GM18907 (cell line): ENCODE measurements around the gene BUD13.

Experiments used
- ATAC-seq: cut with Tn5 transposase; IDR thresholded peaks from one replicate; pipeline ENCODE4 v1.9.1; 2021; ENCODE audit warnings: mild to moderate bottlenecking, moderate library complexity; ENCODE audit not compliant: unreplicated experiment

The BUD13 gene

DNA sequence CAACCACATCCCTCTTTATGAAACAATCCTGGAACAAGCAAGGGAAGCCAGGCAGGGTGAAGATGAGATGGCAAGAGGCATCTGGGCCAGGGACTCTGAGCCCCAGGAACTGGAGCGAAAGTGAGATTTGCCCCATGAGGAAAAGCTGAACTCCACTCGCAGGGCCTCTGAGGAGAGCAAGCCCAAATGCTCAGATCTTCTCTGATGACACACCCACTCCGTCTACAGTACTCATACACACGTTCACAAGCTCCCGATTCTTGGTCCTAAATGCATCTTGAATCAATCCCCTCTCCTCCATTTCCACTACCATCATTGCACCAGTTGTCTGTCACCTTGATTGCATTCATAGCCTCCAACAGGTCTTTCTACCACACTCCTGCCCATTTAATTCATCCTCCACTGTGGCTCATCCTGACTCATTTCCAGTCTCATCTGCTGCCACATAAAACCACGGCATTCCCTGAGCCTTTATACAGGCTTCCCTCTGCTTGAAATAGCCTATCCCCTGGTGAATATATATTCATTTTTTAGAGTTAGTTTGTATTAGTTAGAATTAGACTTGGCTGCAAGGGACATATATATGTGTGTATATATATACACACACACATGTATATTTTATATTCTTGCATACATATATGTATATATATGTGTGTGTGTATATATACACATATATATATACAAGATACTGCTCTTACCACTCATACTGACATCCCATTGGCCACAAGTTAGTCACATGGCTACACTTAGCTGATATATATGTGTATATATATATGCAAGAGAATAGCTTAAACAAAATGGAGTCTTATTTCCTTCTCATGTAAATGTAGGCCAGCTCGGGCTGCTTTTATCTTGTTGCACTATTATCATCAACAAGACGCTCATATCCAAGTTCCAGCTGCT lies 20.3 kb upstream of the BUD13 start:
- no peak for ATAC-seq

DNA sequence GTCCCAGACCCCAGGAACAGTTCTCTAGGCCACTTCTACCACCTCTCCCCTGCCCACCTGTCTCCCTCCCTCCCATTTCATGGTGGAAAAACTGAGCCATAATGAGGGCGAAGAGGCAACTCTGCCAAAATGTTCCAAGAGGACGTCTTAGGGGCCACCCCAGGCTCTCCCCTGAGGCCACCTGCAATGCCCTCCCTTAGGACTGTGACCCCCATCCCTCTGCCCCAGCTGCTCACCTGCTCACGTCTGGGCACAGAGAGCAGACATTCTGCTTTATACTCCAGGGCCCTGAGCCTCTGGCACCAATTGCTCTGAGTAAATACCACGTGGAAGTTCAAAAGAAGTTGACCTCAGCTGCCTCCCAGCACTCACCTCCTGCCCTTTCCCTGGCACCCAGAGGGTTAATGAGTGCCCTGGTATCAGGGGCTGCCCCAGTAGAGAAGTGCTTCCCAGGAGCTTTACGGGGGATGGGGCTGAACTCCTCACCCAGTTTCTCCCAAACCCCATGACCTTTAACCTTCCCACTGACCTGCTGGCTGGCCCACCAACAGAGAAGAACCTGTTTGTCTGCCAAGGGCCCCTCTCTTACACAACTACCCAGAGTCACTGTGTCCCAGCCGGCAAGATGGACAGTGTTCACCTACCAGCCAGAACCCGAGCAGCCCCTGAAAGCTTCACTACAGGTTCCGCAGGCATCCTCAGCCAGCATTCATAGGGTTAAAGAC lies 19.5 kb upstream of the BUD13 start:
- ATAC-seq, result no peak

DNA sequence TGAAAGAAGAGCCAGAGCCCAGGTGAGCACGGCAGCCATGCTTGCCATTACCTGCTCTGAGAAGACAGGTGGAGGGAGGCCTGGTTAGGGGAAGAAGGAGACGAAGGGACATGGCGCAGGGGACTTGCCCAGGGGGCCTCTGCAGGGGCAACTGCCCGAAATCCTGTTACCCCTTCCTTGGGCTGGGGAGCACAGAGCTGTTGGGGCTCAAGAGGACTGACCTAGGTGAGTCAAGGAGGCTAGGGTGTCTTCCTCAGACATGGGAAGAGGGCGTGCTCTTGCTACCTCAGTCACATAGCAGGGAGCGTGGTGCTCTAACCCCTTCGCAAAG lies 19.0 kb upstream of the BUD13 start, which contains the start of gene APOA5:
TSS of gene APOA5 (minus strand) at position 67 of the 331 bp plus-strand sequence. CDS start at position 48, 19 bp downstream.
- ATAC-seq, result no peak

DNA sequence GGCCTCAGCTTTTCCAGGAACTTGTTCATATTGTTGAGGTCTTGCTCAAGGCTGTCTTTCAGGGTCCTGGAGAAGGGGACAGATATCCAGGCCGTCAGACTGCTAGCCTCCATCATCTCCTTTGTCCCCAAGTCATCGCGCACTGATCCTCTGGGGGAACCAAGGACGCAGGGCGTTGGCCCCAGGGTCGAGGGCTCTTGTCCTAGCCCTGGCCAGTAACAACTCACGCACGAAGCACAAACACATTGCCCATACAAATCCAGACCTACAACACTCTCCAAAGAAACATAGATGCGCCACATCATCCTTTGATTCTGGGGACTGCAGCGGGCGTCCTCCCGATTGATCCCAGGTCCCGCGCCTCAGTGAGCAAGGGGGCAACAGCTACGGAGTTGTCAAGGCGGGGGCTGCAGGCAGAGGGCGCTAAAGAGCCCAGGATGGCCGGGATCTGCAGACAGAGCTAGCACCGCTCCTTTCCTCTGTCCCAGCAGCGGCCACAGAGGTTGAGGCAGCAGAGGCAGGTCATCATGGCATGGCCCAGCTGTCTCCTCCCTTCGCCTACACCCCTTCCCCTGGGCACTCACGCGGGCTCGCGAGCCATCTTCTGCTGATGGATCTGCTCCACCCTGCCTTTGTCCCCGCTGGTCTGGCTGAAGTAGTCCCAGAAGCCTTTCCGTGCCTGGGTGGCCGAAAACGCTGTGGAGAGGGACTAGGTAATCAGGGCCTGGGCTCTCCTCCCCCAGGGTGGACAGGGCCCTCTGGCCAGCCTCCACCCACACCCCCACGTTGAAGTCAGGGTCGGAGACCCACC lies 18.4 kb upstream of the BUD13 start:
- no peak for ATAC-seq

DNA sequence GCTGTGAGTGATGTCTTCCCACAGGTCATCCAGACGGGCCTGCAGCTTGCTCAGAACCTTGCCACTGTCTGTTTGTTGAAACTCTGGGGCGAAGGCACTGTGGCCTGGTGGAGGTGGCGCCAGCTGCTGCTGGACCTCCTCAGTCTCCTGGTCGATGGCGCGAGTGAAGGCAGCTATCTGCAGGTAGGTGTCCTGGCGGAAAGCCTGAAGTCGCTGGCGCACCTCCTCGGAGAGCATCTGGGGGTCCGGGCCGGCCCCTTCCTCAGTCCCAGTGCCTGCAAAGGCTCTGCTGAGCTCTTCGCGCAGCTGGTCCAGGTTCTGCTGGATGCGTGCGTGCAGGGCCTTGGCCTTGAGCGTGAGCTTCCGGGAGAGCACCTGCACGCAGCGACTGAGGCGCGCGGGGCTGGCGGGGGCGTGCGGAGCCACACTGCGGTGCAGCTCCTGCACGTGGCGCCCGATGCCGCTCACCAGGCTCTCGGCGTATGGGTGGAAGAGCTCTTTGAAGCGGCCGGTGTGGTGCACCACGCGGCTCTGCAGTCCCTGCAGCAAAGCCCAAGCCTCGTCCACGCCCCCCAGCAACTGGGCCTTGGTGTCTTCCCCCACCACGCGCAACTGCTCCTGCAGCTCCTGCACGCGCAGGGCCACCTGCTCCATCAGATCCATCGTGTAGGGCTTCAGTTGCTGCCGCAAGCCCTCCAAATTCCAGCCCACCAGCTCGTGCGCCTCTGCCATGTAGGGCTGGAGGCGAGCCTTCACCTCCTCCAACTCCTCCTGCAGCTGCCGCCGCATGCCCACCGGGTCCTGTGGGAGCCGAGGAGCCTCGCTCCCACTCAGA lies 17.6 kb upstream of the BUD13 start:
- ATAC-seq, result no peak

DNA sequence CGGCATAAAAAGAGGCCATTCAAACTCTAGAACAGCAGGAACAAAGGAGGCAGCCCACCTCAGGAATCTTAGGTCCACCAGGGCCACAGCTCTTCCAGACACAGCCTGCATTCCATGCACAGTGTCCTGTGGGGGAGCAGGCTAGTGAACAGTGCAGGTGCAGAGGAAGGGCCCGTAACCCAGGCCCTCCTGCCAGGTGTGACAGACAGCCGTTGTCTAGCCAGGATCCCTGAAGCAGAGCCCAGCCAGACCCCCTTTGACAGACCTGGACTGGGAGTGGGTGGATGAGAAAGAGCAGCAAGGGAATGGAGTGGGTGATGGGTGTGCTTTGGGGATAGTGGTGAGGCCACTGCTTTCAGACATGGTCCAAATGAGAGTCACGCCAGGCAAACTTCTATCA lies 16.2 kb upstream of the BUD13 start:
- no peak for ATAC-seq

DNA sequence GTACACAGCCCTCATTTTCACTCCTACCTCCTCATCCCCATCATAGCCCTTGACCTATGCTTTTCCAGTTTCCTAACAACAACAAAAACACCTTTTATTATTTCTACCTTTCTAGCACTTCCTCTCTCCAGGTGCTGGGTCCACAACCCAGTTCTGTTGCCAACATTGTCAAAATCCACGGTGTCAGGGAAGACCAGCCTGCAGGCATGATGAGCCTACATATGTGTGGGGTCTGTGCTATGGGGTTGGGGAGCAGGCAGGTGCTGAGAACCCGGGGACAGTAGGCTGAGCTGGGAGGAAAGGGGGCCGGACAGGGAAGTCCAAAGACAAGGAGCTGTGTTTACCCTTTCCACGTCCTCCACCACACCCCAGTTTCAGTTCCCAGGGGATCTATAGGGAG lies 15.7 kb upstream of the BUD13 start:
- no peak for ATAC-seq

DNA sequence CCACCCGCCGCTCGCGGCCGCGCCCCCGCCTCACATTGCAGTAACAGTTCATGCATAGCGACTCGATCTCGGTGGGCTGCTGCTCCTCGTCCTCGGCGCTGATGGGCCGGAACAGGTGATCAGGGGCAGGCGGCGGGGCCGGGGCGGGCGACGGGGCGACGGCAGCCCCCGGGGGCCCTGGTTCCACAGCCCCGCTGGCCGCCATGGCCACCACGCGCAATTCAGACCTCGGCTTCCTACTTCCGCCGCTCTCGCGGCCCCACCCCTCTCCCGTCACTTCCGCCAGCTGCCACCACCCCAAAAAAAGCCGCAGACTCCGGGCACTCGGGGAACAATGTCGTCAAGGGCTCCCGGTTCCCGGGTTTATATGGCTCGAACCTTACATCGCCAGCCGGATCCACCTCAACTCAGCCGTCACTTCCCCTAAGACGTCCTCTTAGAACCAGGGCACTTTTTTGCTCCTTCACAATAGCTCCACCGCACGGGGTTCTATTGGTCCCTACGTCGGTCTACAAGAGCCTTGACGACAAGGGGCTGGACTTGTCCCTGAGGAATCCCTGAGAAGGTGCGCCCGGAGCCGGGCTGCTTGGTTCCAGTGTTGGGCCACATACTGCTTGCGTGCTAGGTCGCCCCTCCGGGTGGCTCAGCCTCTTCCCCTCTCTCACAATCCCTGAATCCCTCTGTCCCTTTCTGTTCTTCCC lies 15.1 kb upstream of the BUD13 start, which contains the start of gene ZPR1:
TSS of gene ZPR1 (minus strand) at position 238 of the 701 bp plus-strand sequence. CDS start at position 205, 33 bp downstream.
- ATAC-seq, result peak; percentile 87

DNA sequence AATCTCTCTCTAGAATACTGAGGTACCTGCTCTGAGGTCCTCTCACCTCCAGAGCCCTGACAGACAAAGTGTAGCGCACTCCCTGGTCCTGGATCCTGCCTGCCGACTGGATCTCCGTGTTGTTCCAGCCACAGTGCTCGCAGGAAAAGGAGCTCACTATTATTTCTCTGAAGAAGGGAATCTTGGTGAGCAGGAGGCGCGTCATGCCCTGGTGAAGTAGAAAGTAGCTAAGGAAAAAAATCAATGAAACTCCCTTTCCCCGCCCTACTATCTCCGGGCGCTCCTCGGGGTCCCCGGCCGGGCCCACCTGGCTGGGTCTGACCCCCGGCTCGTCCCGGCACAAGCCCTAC lies 14.6 kb upstream of the BUD13 start:
- no peak for ATAC-seq

DNA sequence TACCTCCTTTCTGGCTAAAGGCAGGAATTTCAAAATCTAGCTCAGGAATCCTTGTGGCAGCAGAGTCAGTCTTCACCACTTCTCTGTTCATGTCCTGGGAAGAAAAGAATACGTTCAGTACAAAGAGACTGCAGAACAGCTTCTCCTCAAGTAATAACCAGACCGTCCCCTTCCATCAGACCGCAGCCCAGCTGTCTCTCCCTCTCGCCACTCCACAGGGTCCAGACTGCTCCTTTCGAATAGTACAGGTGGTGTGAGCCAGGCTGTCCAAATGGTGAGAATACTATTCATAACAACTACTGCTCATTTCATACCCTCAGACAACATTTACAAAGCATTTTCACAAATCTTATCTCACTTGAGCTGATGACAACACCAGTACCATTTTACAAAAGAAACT lies 14.2 kb upstream of the BUD13 start:
- no peak for ATAC-seq

DNA sequence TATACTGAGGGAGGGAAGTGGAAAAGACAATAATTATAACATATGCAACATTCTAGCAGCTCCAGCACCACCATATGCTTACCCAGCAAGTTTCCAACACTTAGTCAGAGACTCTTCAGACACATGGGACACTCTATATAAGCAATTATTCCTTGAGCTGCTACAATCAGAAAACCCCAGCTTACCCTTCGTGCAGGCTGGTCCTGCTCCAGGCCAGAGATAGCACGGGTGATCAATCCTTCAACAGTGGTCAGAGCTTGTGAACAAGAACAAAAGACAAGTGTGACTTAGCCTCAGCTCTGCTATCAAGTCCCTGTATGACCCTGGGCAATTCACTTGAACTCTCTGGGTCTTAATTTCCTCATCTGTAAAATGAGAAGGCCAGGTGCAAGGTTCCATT lies 13.5 kb upstream of the BUD13 start:
- no peak for ATAC-seq

DNA sequence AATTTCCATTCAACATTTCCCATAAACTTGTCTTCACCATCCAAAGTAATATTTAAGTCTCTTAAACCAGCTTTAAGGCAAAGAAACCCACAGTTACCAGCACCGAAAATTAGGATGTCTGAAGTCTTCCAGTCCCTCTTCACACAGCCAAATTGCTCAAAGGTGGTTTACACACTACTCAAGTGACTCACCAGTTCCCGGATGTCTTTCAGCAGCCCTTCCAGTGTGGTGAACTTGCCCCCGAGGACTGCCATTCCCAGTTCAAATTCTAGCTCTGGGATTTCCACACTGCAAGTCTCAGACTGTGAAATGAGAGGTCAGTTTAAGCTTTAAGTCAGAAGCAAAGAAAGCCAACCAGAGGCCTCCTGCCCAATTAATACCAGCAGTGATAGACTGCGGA lies 9.9 kb upstream of the BUD13 start:
- no peak for ATAC-seq

DNA sequence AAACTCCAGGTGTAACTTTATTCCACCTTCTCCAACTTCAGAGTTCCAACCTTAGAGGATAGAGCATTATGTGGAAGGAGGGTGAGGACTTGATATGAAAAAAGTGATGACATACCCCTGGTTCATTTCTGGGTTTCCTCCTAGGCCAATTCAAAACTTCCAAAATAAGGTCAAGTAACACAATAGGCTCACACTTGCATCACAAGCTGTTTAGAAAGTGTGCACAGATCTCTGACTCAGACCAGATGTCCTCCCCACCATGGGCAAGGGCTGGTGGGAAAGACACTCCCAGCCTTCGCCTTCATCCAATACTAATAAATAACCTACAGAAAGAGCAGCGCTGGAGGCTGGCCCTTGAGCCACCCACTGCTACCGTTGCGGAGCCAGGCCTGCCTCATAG lies 5.8 kb upstream of the BUD13 start:
- no peak for ATAC-seq

DNA sequence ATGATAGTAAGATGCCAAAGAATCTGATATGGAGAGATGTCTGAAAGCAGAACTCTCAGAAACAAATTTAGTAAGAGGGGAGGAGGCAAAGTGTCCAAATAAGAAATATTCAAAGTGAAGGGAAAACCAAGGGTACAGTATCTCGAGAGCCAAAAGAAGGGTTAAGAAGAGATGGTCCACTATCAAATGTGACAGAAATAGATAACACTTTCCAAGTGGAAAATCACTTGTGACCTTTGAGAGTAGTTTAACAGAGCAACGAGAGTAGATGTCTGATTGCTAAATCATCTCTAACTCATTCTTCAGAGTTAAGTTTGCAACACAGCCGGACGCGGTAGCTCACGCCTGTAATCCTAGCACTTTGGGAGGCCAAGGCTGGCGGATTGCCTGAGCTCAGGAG lies 4.3 kb upstream of the BUD13 start:
- no peak for ATAC-seq

DNA sequence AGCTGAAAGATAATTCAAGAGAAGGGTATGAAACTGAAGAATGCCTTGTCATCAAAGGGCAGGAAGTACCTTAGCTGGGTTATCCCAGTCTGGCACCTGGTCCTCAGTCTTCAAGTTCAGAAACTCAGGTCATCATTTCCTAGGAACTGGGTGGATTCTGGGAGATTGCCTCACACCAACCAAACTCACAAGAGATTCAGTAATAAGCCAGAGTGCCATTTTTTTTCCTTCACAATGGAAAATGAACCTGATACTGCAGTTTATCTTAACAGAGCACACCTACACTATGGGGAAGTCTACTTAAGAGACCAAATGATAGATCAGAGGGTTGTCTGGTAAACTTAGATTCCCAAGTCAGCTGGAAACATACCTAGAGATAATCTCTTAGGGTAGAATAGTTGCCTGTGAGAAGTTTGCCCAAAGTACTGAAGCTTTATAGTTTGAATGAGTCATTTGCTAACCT lies 3.8 kb upstream of the BUD13 start:
- no peak for ATAC-seq

DNA sequence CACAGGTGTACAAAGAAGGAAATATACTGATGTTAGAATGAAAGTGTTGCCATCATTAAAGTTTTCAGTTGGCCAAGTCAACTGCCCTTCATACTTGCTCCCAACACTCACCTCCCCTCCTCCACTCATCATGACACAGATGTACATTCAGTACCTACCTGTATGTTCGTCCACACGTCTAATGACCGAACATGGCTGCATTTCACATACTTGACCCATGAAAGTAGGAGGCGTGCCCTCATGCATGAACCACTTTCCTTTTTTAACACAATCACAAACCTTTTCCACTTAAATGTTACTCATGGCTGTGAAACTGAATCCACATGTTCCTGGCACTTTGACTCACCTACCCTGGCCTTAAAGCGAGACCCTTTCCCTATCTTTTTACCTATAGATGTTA lies 3.2 kb upstream of the BUD13 start:
- no peak for ATAC-seq

DNA sequence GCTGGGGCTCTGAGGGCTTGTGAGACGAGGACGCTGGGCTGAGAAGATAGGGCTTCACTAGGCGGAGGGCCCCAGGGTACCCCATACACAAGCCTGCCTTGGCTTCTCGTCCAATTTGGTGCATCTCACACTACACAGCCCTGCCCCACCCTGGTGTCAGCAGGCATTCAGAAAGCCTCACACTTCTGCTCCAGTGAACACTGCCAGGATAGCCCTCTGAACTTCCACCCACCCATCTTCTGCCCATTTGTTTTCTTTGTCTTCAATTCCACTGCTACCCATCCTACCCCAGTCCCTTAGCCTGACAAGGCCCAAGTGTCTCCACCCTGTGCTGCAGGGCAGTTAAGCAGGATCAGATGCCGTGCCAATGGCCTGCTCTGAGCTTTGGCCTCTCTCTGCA lies 1.9 kb upstream of the BUD13 start:
- no peak for ATAC-seq

DNA sequence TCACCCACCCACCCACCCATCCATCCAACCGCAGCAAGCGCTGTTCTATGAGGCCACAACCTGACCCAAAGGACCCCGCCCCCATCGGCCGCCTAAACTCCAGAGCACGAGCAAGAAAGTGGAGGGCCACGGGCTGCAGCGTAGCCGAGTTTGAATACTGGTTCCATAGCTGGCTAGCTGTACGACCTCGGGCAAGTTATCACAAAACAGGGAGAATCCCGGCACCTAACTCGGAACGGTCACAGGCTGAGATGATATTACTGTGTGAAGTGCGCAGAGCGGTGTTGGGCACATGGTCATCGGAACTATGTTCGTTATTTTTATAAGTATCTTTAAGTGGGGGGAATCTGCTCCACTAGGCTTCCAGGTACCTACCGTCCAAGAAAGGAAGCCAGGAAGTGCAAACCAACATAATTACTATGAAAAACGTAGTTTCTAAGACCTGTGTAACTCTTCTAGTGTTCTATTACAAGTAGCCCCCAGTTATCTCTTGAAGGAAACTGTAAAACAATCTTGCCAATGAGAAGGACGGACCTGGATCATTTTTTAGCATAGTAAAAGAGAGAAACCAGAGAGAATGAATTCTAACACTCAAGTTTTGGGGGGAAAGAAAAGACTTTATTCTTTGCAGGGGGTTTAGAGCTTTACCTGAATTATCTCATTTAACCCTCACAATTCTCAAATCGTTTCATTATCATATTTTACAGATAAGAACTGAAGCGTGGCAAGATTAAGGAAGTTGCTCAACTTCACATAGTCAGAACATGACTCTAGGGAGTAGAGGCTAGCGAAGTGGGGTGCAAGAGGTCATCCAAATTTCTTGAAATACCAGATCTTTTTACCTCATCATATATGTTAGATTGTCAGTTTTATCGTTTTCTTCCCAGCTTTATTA lies 663 bp upstream of the BUD13 start:
- peak; percentile 48 for ATAC-seq

DNA sequence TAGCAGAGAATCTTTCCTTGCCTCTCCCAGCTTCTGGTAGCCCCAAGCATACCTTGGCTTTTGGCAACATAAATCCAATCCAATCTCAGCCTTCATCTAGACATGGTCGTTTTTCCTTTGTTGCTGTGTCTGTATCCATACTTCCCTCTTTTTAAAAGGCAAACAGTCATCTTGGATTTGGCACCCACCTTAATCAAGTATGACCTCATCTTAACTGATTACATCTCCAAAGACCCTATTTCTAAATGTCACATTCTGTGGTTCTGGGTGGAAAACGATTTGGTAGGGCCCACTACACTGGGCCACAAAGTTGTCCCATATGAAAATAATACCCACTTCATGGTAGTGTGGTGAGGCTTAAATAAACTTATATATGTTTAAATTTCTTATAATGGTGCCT lies 852 bp downstream of the BUD13 start:
- ATAC-seq, result no peak
